GM03348 (cell line): ENCODE data around the gene FUCA1.
A peak's percentile ranks its signal among the peaks of the same experiment; 100 is the strongest.
"Not testable (repeated sequence)": the region's sequence is repeated elsewhere in the genome, so short reads cannot be mapped to it uniquely, and the experiment has no call there.

Experiments used
- DNase-seq: peaks from one replicate; pipeline ENCODE4 v3.0.0; 2012; ENCODE audit warnings: low spot score

Gene FUCA1

DNA sequence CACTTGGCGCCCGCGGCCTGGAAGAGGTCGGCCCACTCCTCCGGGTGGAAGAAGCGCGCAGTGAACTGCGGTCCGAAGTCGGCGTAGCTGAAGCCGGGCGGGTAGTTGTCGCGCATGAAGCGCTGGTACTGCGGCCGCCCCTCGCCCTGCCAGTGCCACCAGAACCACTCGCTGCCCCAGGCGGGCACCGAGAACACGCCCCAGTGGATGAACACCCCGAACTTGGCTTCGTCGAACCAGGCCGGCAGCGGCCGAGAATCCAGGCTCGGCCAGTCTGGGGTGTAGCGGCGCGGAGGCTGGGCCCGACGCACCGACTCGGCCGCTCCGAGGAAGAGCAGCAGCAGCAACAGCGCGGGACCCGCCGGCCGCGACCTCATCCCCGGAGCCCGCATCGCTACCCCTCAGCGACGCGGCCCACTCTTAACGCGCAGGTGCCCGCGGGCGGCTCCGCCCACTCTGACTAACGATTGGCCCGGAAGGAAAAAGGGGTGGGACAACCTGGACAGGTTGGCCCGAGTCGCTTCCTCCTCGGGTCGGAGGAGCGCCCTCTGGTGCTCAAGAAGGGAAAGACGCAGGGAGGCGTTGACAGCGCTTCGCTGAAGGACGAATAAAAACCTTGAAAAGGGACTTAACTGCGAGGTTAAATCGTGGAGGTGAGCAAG lies at the start of gene FUCA1:
FUCA1 (minus strand) TSS at position 396 of the 662 bp plus-strand sequence; CDS start at position 392, 4 bp downstream.
- peak; percentile 95 for DNase-seq

DNA sequence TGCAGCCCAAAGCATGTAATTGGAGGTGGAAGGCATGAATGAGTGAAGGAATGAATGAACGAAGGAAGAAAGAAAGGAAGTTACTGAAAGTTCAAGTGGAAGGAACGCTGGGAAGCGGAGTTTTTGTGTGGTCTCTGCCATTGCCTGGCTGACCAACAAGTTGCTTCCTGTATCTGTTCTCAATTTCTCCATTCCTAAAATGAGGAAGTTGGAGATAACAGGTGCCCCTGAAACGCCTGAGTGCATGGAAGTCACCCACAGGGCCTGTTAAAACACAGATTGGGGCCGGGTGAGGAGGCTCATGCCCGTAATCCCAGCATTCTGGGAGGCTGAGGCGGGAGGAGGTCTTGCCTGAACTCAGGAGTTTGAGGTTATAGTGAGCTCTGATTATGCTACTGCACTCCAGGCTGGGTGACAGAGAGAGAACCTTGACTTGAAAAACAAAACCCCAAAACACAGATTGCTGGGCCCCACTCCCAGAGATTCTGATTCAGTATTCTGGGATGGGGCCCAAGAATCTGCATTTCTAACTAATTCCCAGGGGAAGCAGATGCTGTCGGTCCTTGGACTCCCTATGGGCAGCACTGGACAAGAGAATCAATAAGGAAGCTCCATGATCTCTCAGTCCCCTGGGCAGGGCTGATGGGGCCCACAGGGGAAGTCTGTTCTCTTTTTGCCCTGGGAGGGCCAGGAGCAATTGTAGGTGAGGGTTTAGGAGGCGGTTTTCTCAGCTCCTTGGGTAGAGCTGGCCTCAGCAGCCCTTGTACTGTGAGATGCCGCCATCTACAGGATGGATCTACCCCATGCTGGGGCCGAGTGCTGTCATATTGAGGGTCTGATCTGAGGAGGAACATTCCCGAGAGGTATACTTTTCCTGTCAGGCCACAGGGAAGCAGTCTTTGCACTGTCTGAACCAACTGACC lies 48.4 kb upstream of the FUCA1 start:
- peak; percentile 81 for DNase-seq

DNA sequence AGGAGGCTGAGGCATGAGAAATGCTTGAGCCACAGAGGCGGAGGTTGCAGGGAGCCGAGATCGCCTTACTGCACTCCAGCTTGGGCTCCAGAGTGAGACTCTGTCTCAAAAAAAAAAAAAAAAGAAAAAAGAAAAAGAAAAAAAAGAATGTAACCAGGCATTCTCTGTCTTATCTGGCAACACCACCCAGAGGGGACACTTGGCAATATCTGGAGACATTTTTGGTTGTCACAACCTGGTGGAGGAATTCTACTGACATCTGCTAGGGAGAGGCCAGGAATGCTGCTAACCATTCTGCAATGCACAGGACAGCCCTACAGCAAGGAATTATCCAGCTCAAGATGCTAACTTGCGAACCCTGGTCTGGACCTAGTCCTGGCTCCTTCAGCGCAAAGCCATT lies 47.4 kb upstream of the FUCA1 start:
- DNase-seq: no peak

DNA sequence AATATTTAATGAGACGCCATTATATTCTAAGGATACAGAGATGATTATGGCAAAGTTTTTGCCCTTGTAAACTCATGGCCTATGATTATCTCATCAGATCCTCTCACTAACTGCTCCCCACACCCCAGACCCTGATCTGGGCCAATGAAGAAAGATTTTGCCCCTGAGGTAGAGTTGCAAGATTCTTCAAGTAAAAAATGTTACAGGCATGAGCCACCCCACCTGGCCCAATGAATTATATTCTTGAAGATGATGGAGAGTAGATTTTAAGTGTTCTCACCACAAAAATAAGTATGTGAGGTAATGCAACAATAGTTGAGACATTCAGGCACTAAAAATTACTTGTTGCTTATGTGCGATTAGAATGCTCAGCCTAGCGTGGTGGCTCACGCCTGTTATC lies 46.8 kb upstream of the FUCA1 start:
- no peak for DNase-seq

DNA sequence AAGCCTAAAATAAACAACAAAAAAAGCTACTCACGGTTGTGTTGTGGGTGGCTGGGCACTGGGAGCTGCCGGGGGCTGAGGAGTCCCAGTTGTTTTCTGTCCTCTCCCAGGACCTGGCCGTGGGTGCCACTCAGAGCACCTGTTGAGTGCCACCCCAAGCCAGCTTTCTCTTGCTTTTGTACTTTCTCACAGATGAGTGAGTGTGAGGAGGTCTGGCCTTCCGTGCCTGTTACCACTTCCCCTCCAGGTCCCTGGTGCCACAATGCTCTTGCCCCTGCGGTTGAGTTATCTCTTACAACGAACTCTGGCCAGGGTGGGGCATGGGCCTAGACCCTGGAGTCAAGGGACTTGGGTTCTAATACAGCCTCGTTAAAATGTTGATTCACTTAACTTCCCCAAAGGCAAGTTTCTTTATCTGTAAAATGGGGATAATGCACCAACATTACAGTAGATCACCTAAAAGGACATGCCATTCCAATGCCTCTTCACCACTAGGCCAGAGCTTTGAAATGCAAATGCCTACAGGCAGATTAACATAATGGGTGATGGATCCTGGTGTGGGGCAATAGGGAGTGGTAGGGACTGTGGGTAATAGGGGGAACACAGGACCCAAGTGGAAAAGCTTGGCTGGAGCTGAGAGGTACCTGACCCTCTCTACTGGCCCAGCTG lies 45.3 kb upstream of the FUCA1 start, which contains the start of gene CNR2:
CNR2 (minus strand) TSS at position 151 of the 669 bp plus-strand sequence. CDS start 37,745 bp downstream, outside the sequence.
- DNase-seq: no peak

DNA sequence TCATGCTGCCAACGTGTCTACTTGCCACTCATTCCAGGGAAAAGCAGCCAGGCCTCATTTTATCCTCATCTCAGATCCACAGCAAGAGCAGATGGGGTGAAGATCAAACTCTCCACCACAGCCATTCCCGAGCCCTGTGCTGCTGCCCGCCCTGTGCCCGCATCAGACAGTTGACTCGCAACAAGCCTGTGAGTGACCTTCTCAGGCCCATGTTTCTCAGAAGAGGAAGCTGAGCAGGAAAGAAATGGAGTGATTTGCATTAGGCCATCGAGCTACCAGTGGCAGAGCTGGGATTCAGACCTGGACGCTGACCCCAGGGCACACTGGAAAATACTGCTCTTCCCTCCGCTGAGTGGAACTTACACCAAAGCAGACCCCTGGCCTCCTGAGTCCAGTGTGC lies 43.8 kb upstream of the FUCA1 start:
- no peak for DNase-seq

DNA sequence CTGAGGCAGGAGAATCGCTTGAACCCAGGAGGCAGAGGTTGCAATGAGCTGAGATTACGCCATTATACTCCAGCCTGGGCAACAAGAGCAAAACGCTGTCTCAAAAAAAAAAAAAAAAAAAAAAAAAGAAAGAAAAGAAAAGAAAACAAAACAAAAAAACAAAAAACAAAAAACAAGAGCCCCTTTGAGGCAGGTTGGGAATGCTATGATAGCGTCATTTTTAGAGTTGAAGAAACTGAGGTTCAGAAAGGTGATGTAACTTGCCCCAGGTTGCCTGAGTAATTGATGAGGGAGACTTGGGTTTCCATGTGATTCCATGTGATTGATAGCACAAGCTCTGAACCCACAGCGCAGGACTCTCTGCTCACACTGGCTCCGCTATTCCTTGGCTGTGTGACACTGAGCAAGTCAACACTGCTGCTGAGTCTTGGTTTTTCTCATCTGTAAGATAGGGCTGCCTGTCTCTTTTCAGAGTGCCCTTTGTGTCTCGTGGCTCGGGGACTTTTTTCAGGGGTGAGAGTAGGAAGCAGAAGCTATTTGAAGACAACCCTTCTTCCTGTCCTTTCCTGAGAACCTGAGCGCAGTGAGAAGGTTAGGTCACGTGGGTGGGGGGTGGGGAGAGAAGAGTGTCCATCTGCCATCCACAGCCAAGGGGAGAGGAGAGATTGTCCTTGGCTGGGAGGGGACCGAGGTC lies 42.6 kb upstream of the FUCA1 start:
- DNase-seq: no peak

GRCh38 chr1:23910144-23910543 lies 42.1 kb upstream of the FUCA1 start:
- DNase-seq: no peak

GRCh38 chr1:23909412-23909811 lies 41.3 kb upstream of the FUCA1 start:
- DNase-seq: no peak

DNA sequence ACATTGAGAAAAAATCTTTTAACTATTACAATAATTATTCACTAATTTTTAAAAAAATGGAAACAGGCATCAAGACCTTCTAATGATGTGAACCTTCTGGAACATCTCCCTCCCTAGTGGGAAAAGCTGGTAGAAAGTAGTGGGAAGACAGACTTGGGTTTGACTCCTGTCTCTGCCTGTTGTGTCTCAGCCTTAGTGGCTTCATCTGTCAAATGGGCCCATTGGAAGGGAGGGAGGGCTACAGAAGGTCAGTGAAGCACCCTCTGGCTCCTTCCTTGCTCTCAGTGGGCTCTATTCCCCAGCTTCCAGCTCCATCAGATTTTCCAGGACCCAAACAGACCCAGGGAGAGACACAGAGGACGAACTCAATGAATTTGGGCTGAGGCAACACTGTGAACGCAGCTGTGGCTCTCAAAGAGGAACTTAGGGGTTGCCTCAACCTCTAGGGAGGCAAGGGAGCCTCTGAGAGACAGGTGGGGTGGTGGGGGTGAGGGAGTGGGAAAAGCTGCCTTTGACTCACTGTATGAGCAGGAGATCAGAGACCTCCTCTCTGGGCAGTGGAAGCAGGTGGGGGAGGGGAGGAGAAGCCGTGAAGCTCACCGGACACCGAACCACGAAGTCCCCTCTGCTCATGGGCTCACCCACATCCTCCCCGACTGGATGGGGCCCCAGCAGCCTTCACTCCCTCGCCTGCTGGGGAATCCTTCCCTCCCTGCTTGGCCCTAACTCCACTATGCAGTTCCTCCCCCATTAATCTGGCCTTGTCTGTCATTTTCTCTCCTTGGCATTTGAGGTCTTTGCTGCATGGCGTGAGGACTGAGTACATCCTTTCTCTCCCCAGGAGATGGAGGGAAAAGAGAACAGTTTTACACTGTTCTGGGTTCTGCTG lies 40.6 kb upstream of the FUCA1 start:
- no peak for DNase-seq

DNA sequence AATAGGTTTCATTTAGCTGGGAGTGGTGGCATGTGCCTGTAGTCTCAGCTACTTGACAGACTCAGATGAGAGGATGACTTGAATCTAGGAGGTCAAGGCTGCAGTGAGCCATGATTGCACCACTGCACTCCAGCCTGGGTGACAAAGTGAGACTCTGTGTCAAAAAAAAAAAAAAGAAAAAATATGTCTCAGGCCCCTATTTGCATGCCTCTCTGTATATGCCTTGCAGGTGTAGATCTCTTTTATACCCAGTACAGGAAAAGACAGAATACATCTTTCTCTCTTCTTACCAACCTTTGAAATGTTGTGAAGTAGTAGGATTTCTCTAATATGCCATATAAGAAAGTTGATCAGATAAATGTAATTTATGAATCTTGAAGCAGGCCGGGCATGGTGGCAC lies 38.6 kb upstream of the FUCA1 start:
- no peak for DNase-seq

DNA sequence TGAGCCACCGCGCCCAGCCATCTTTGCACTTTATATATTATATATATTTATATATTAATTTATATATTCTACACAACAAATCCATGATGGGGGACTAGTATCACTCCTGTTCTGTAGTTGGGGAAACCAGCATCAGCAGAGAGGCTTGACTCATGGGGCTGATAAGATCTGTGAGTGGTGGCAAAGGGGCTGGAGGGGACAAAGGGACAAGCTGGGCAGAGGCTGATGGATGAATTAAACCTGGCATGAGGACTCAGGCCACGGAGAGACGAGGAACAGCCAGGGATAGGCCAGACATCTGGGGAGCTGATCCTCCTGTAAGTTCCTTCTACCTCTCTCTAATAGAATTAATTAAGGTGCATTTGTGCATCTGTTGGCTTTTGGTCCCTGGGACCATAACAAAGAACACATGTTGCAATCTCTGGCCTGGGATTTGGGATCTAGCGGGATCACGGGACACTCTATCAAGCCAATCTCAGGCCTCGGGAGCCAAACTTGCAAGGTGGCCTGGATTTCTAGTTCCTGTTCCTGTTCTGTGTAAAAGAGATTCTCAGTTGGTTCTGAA lies 37.5 kb upstream of the FUCA1 start:
- no peak for DNase-seq

DNA sequence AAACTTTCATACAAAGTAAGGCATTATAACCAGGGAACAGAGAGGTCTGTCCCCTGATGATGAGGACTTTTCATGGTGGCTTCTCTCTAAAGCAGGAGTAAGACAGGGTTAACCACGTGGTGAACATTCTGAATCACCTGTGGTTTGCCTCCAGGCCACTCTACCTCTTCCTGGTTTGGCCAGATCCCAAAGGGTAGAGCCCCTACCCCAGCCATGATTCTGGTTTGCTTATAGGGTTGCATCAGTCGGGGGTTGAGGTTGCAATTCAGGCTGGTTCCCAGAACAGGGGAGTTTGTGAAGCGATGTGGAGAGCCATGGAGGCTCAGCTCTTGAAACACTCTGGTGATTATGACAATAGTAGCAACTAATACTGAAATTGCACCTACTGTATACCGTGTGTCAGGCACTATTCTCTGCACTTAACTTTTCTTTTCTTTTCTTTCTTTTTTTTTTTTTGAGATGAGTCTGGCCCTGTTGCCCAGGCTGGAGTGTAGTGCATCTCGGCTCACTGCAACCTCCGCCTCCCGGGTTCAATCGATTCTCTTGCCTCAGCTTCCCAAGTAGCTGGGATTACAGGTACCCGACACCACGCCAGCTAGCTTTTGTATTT lies 36.8 kb upstream of the FUCA1 start:
- no peak for DNase-seq

- DNase-seq: no peak
Observed at GRCh38 chr1:23903754-23904153, 35.7 kb upstream of the FUCA1 start.

DNA sequence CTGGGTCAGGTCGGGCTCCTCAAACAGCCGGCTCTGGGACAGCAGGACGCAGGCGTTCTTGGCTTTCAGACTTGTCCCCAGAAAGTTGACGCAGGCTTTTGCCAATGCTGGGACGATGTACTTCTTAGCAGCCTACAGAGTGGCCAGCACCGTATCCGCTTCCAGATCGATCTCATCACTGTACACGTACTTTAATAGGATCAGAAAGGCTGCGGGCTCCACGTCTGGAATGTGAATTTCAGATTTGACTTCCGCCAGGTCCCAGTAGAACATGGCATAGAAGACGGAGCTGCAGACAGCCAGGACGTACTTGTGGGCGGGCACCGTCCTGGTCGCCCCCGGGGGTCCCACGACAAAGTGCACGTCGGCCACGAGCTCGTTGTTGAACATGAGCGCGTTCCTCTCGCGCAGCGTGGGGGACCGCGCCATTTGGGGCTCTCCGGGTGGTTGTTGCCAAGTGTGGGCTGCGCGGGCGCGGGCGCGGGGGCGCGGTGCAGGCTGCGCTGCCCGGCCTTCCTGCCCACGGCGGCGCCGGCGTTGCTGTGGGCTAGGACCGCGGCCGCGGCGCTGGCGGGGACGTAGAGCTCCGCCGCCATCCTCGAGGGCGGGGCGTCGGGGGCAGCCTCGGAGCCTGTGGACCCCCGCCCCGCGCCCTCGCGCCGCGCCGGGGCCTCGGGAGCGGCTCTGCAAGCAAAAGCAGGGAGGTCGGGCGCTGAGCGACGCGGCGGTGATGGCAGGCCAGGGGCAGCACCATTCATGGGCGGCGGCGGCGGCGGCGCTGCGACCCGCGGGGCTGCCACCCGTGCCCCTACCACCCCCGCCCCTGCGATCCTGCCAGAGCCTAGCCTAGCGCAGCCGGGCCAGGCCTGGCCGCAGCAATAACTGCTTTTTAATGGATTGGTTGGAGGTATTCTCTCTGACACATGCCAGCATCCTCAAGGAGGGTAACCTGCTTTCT lies 34.5 kb upstream of the FUCA1 start:
- peak; percentile 30 for DNase-seq

DNA sequence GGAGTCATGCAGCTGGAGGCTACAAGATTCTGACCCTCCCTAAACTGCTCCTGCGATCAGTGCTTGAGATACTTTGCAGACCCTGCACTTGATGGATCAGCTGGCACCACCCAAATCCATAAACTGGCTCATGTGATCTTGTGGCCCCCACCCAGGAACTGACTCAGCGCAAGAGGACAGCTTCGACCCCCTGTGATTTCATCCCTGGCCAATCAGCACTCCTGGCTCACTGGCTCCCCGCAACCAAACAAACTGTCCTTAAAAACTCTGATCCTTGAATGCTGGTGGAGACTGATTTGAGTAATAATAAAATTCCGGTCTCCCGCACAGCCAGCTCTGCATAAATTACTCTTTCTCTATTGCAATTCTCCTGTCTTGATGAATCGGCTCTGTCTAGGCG lies 31.9 kb upstream of the FUCA1 start:
- DNase-seq: not testable (repeated sequence)

DNA sequence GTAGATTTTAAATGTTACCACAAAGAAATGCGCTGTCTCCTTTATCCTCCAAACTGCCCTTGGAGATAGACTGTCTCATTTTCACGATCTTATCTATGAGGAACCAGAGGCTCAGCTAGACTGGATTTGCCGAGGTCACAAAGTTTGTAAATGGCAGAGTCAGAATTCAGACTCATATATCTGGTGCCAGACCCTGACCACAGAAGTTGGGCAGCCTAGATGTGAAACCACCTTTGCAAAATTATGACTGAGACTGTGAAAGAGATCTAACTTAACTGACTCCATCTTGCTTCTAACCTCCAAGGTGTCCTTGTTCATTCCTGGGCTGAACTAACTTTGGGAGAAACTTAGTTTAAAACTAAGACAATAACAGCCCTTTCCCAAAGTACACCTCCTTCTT lies 31.0 kb upstream of the FUCA1 start:
- DNase-seq: no peak

DNA sequence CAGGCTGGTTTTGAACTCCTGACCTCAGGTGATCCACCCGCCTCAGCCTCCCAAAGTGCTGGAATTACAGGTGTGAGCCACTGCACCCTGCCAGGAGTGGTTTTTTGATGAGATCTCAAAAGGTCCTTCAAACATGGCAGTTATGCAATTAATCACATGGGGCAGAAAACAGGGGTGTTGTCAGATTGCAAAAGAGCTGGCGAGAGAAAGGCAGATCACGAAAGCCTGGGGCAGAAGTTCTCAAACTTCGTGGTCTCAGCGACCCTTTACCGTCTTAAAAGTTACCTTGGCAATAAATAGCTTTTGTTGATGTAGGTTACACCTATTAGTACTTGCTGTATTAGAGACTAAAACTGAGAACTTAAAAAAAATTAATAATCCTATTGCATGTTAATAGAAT lies 29.0 kb upstream of the FUCA1 start:
- no peak for DNase-seq

DNA sequence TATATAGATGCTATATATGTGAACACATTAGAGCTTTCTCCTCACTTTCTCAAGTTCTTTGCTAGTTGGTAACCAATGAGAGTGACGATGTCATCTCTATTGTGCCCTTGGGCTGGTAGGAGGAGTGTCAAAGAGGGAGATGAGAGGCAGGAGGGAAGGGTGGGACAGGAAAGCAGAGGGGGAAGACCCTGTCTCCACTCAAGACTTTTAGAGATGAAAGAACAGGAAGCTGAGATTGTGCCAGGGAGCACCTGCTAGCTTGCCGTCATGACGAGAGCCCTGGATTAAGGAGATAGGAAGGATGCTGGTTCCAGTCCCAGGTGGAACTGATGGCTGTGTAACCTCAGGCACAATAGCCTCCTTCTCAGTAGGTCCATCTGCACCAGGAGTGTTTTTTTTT lies 28.4 kb upstream of the FUCA1 start:
- DNase-seq: no peak
